Spleen (tissue), 11 donors: ENCODE results near the gene ZC3H13. TPM values are rescaled to one million over a fixed set of nuclear protein-coding genes. Genes with fewer than 3 reads are reported as not detected.

Experiments used
- DNase-seq: peaks from one replicate; pipeline ENCODE4 v3.0.0-alpha.2; 2020
- H3K27ac ChIP-seq, 8 donors: fragments of 200-600 bp; sonication (generic) in 7 of 8; 1 replicate in 4 of 8; 2 replicates in 4 of 8; pipeline versions ENCODE4 v1.5.0 to v1.8.0; 2016 to 2021; ENCODE audit warnings: inconsistent platforms in 4 of 8, mild to moderate bottlenecking in 4 of 8, moderate library complexity in 1 of 8
- H3K27me3 ChIP-seq, 7 donors: fragments of 200-600 bp; sonication (generic) in 6 of 7; replicated peaks in 1 of 7; 1 replicate in 4 of 7; 2 replicates in 3 of 7; pipeline versions ENCODE4 v1.5.0 to v1.8.0; 2016 to 2021; ENCODE audit warnings: inconsistent platforms in 3 of 7, mild to moderate bottlenecking in 1 of 7
- H3K36me3 ChIP-seq, 6 donors: fragments of 200-600 bp; sonication (generic) in 5 of 6; 1 replicate in 4 of 6; 2 replicates in 2 of 6; pipeline versions ENCODE4 v1.5.0 to v1.8.0; 2016 to 2021; ENCODE audit warnings: inconsistent platforms in 2 of 6
- H3K4me1 ChIP-seq, 6 donors: fragments of 200-600 bp; sonication (generic) in 5 of 6; 1 replicate in 3 of 6; 2 replicates in 3 of 6; pipeline versions ENCODE4 v1.5.0 to v1.8.0; 2016 to 2021; ENCODE audit warnings: inconsistent platforms in 3 of 6
- H3K4me3 ChIP-seq, 8 donors: fragments of 200-600 bp; sonication (generic) in 7 of 8; 1 replicate in 4 of 8; 2 replicates in 4 of 8; pipeline versions ENCODE4 v1.5.0 to v1.8.0; 2016 to 2021; ENCODE audit warnings: inconsistent platforms in 4 of 8, mild to moderate bottlenecking in 4 of 8, moderate library complexity in 2 of 8
- H3K9me3 ChIP-seq, 8 donors: fragments of 200-600 bp; sonication (generic) in 7 of 8; 1 replicate in 4 of 8; 2 replicates in 4 of 8; pipeline versions ENCODE4 v1.5.0 to v1.8.0; 2016 to 2021; ENCODE audit warnings: inconsistent platforms in 4 of 8
- POLR2A ChIP-seq, 3 donors: fragments of 450-650 bp; IDR thresholded peaks; one replicate each; pipeline ENCODE4 v1.5.1; 2017; ENCODE audit warnings: antibody characterized with exemption in 3 of 3, mild to moderate bottlenecking in 1 of 3
- POLR2AphosphoS5 ChIP-seq, 3 donors: sonication (generic); formaldehyde crosslinking; IDR thresholded peaks; one replicate each; pipeline ENCODE4 v1.5.1; 2017; ENCODE audit warnings: antibody characterized with exemption in 3 of 3
- WGBS, 5 donors: extraction: QIAGEN DNeasy Blood & Tissue Kit in 3 of 5; methylation state at CpG; one replicate each; pipeline versions ENCODE4 v1.1.5 to v1.1.7; 2013 to 2018; 5-methylcytosine and 5-hydroxymethylcytosine counted together
- intact Hi-C: fragments of 100-400 bp; cut with DNase I; formaldehyde crosslinking; loops from one replicate; pipeline ENCODE4 v1.15.0; 2023; ENCODE audit warnings: low total_unique reads
- polyA plus RNA-seq, 3 donors: library from polyadenylated mRNA; stranded (reverse); fragments of 200-250 nt; gene quantifications; one replicate each; pipeline ENCODE4 v1.2.1, GENCODE V29; 2013
- total RNA-seq, 7 donors: library from RNA; depleted of rRNA in 3 of 7; stranded (reverse); fragments of >200 nt in 3 of 7; fragmentation: NEBNext Ultra II Directional in 4 of 7; extraction: Animal tissue kit (Norgen Biotek cat#: 25700) in 4 of 7; gene quantifications; one replicate each; pipeline versions ENCODE4 v1.1.0 to v1.2.1, GENCODE V29; 2016 to 2021
- TF ChIP-seq, protein P1 (sequence below), 11 experiments: fragments of 200-600 bp in 7 of 11; fragments of 450-650 bp in 4 of 11; sonication (generic) in 4 of 11; IDR thresholded peaks in 8 of 11; conservative IDR thresholded peaks in 3 of 11; 1 replicate in 7 of 11; 2 replicates in 4 of 11; pipeline versions ENCODE4 v1.4.0 to v1.8.0; 2016 to 2021; ENCODE audit warnings: antibody characterized with exemption in 11 of 11, inconsistent platforms in 4 of 11, mild to moderate bottlenecking in 1 of 11
- donor health status: healthy with polysubstance abuse.
- donor health status: DM: no; HTN: no; CAD: no; lungs with moderate emphysema.
- donor health status: DM: no; HTN: no; CAD: no.
- donor health status: Bipolar disorder and iron deficiency.
- donor health status: healthy.
- donor health status: DM: no; HTN: no; CAD: no.
- donor health status: DM: yes; HTN: yes; CAD: no.

ZC3H13 gene
- total and polyA plus RNA-seq, 10 donors = 7.9 to 61.2 (median 33.1) TPM

- TF ChIP-seq POLR2AphosphoS5 (IDR thresholded peaks at IDR 0.05) (no peak), POLR2A (IDR thresholded peaks at IDR 0.05) (no peak)
- TF ChIP-seq, protein P1, sequence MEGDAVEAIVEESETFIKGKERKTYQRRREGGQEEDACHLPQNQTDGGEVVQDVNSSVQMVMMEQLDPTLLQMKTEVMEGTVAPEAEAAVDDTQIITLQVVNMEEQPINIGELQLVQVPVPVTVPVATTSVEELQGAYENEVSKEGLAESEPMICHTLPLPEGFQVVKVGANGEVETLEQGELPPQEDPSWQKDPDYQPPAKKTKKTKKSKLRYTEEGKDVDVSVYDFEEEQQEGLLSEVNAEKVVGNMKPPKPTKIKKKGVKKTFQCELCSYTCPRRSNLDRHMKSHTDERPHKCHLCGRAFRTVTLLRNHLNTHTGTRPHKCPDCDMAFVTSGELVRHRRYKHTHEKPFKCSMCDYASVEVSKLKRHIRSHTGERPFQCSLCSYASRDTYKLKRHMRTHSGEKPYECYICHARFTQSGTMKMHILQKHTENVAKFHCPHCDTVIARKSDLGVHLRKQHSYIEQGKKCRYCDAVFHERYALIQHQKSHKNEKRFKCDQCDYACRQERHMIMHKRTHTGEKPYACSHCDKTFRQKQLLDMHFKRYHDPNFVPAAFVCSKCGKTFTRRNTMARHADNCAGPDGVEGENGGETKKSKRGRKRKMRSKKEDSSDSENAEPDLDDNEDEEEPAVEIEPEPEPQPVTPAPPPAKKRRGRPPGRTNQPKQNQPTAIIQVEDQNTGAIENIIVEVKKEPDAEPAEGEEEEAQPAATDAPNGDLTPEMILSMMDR (IDR thresholded peaks at IDR 0.05 in 8 of 11, conservative IDR thresholded peaks at IDR 0.05 in 3 of 11) = no peak
- peaks cover 0 to 23% (median 9%) of the 10 kb centered on the region in 6 donors for H3K4me1 ChIP-seq
- DNase-seq = no peak
- H3K27ac ChIP-seq = no peak overlapping the region
- no peak overlapping the region for H3K4me3 ChIP-seq
- H3K36me3 ChIP-seq = no peaks in the 10 kb centered on the region
- WGBS, 5 donors = 63 to 79% (median 76%) methylated on average over 4 of the region's 4 CpGs
- intact Hi-C loops = no loop called here
- peaks cover 0 to 14% (median 0%) of the 10 kb centered on the region in 7 donors for H3K27me3 ChIP-seq
- no peaks in the 10 kb centered on the region for H3K9me3 ChIP-seq
Observed at GRCh38 chr13:45936621-45937020, 115.9 kb downstream of the ZC3H13 start.

DNA sequence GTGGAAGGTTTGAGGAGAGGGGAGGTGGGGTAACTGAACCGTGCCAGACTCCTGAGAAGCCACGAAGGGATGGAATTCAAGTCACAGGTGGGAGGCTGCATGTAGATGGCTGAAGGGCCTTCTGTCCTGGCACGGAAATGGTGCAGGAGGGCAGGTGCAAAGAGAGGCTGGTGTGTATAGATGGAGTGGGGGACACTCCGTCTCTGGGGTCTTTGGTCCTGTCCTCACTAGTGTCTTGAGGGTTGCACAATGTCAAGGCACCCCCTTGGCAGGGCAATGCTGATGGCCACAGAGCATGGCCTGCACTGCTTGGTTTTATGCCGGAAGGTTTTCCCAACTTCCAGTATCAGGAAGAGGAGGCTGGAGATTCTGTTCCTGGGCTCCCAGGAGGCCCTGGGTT, 118.3 kb downstream of the ZC3H13 start:
- H3K36me3 ChIP-seq = no peaks in the 10 kb centered on the region
- H3K9me3 ChIP-seq = no peaks in the 10 kb centered on the region
- no peak overlapping the region for H3K27ac ChIP-seq
- no peak overlapping the region for H3K4me3 ChIP-seq
- TF ChIP-seq, protein P1 (IDR thresholded peaks at IDR 0.05 in 8 of 11, conservative IDR thresholded peaks at IDR 0.05 in 3 of 11) = no peak
- no peak for DNase-seq
- peaks cover 0 to 33% (median 11%) of the 10 kb centered on the region in 6 donors for H3K4me1 ChIP-seq
- H3K27me3 ChIP-seq = peaks cover 0 to 17% (median 0%) of the 10 kb centered on the region in 7 donors
- intact Hi-C loops = no loop called here
- 86 to 94% (median 90%) methylated on average over 5 of the region's 5 CpGs for WGBS, 5 donors

DNA sequence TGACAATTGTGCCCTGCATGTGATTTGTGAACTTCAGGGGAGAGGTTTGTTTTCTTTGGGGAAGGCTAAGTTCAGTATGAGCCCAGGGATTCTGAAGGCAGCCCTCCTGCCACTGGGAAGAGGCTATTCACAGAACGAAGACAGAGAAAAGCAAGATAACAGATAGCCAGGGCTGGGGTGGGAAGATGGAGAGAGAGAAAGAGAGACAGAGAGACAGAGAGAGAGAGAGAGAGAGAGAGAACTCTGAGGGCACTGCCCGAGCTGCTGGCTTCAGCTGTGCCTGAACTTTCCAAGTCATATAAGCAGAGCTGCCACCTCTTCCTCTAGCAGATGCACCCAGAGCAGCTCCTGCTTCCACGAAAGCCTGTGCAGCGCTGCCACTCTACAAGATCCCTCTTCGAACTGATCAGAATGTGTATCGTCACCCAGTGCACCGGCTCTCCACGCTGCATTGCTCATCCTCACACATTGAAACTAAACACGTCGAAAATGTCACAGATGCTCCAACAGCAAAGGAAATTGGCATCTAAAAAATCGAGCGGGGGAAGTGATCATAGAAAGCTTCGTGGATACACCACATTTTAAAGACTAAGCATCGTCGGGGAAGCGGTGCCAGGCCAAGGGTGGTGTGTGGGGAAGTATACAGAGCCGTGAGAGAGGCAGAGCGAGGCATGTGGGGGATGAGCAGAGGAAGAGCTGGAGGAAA, 119.2 kb downstream of the ZC3H13 start:
- 68 to 78% (median 73%) methylated on average over 18 of the region's 18 CpGs for WGBS, 5 donors
- no peak for DNase-seq
- Histone ChIP-seq H3K27me3 (peaks cover 0 to 17% (median 0%) of the 10 kb centered on the region in 7 donors), H3K4me3 (peak overlapping the region in 1 of 8 donors; percentile 55), H3K27ac (peak overlapping the region in 7 of 8 donors; percentile 26 to 88 (median 63)), H3K9me3 (no peaks in the 10 kb centered on the region), H3K36me3 (no peaks in the 10 kb centered on the region), H3K4me1 (peaks cover 0 to 33% (median 11%) of the 10 kb centered on the region in 6 donors)
- TF ChIP-seq, protein P1 (IDR thresholded peaks at IDR 0.05 in 8 of 11, conservative IDR thresholded peaks at IDR 0.05 in 3 of 11) = no peak
- TF ChIP-seq POLR2AphosphoS5 (IDR thresholded peaks at IDR 0.05) (no peak), POLR2A (IDR thresholded peaks at IDR 0.05) (no peak)
- intact Hi-C loops = no loop called here

GRCh38 chr13:45932676-45933075, 119.9 kb downstream of the ZC3H13 start:
- no peaks in the 10 kb centered on the region for H3K9me3 ChIP-seq
- peaks cover 0 to 33% (median 11%) of the 10 kb centered on the region in 6 donors for H3K4me1 ChIP-seq
- no peaks in the 10 kb centered on the region for H3K36me3 ChIP-seq
- peaks cover 0 to 17% (median 0%) of the 10 kb centered on the region in 7 donors for H3K27me3 ChIP-seq
- intact Hi-C loops = no loop called here
- DNase-seq = no peak
- 27 to 45% (median 29%) methylated on average over 3 of the region's 3 CpGs for WGBS, 5 donors
- TF ChIP-seq, protein P1 (IDR thresholded peaks at IDR 0.05 in 8 of 11, conservative IDR thresholded peaks at IDR 0.05 in 3 of 11) = no peak
- TF ChIP-seq POLR2AphosphoS5 (IDR thresholded peaks at IDR 0.05) = peak in 1 of 3 donors; percentile 20
- TF ChIP-seq POLR2A (IDR thresholded peaks at IDR 0.05) = no peak
- H3K4me3 ChIP-seq = peak overlapping the region in 1 of 8 donors; percentile 55
- peak overlapping the region in 7 of 8 donors; percentile 26 to 88 (median 63) for H3K27ac ChIP-seq
